Urothelium cell line (cell line): ENCODE measurements around the gene ZNF28.
A peak's percentile ranks its signal among the peaks of the same experiment; 100 is the strongest.
"Not testable (repeated sequence)": the region's sequence is repeated elsewhere in the genome, so short reads cannot be mapped to it uniquely, and the experiment has no call there.

ENCODE experiments used
- DNase-seq: peaks from one replicate; pipeline ENCODE4 v3.0.0; 2011; ENCODE audit warnings: low spot score, mixed read lengths
- FAIRE-seq: peaks from 2 replicates; lab custom pipeline; 2011; peaks lifted over from hg19 to GRCh38; lab: Jason Lieb, UNC

The ZNF28 gene

DNA sequence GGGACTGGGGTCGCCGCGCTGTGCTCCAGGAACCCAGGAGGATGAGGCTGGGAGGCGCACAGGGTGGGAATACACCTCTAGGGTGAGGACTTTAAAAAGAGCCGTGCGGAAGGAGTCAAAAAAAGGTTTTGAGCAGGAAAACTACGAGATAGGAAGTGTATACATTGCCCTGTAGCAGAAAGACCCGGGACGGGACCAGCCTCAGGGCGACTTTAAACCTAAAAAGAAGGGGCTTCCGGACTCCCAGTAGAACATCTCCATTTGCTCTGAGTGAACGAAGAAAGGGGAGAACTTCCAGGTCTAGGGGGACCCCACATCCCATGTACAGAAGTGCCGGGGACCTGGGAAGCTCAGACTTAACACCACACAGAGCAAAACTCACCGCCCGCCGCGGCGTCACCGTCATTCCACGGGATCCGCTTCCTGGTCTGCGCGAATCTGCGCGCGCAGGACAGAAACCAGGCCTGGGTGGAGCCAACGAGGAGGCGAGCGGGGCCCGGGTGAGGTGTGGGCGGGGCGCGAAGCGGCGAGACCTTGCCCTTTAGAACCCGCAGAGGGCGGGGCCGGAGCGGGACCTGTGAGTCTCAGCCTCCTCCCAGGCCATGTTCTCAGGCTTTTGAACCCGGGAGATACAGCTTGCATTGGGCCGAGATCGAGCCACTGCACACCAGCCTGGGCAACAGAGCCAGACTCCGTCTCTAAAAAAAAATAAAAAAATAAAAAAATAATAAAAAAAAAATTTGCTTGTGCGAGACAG lies at the start of gene ZNF28:
Gene ZNF28 (minus strand): TSS at position 430 of the 757 bp plus-strand sequence. CDS start 3,675 bp downstream, outside the sequence.
- FAIRE-seq (peak; percentile 94), DNase-seq (peak; percentile 21)

- not testable (repeated sequence) for DNase-seq, FAIRE-seq
These were observed 46.6 kb upstream of the ZNF28 start for GRCh38 chr19:52868031-52868430.

GRCh38 chr19:52857378-52858191 lies 36.2 kb upstream of the ZNF28 start, which contains the start of gene ZNF468:
TSS of gene ZNF468 (minus strand) at chr19:52857619. CDS start at chr19:52854272, 3,347 bp downstream.
- not testable (repeated sequence) for FAIRE-seq
- DNase-seq: peak; percentile 23

DNA sequence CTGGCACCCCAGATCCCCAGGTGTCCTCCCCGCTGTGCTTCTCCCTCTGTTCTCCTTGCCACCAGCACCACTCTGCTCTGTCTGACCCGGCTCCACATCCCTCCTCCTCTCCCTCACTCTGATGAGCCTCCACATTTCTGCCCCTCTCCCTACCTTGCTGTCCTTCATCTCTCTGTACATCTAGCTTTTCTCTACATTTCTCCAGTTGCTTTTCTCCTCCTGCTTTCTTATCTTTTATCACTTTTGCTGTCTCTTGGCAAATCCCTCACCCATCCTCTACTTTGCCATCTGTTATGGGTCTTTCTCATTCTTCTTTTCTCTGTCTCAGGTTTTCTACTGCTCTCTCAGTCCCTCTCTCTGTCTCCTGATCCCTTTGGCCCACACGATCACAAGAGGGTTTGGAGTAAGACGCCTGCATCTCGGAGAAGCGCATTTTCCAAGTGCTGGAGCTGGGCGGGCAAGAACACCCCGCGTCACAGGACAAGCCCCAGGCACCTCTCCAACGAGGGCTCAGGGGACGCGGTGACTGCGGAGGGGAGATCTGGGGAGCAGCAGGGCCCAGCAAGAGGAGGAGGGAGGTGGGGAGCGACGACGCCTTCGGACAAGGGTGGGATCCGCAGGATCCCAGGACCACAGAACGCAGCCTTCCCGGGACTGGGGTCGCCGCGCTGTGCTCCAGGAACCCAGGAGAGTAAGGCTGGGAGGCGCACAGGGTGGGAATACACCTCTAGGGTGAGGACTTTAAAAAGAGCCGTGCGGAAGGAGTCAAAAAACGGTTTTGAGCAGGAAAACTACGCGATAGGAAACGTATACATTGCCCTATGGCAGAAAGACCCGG lies 35.3 kb upstream of the ZNF28 start:
- peak; percentile 2 for DNase-seq
- not testable (repeated sequence) for FAIRE-seq

DNA sequence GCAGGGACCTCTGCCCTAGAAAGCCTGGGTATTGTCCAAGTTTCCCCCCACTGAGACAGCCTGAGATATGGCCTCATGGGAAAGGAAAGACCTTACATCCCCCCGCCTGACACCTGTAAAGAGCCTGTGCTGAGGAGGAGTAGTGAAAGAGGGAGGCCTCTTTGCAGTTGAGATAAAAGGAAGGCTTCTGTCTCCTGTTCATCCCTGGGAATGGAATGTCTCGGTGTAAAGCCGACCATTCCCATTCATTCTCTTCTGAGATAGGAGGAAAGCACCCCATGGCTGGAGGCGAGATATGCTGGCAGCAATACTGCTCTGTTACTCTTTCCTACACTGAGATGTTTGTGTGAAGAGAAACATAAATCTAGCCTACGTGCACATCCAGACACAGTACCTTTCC lies 25.9 kb upstream of the ZNF28 start:
- not testable (repeated sequence) for FAIRE-seq, DNase-seq

DNA sequence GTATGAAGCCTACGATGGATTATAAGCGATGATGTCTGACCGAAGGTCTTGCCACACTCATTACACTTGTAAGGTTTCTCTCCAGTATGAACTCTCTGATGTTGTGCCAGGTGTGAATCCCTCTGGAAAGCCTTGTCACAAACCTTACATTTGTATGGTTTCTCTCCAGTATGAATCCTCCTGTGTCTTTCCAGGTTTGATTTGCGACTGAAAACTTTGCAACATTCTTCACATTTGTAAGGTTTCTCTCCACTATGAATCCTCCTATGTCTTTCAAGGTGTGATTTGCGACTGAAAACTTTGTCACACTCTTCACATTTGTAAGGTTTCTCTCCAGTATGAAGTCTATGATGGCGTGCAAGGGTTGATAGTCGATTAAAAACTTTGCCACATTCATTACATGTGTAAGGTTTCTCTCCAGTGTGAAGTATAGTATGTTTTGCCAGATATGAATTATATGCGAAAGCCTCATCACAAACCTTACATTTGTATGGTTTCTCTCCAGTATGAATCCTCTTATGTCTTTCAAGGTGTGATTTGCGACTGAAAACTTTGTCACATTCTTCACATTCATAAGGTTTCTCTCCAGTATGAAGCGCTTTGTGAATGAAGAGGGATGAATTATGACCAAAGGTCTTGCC lies 19.5 kb upstream of the ZNF28 start:
- not testable (repeated sequence) for DNase-seq, FAIRE-seq

DNA sequence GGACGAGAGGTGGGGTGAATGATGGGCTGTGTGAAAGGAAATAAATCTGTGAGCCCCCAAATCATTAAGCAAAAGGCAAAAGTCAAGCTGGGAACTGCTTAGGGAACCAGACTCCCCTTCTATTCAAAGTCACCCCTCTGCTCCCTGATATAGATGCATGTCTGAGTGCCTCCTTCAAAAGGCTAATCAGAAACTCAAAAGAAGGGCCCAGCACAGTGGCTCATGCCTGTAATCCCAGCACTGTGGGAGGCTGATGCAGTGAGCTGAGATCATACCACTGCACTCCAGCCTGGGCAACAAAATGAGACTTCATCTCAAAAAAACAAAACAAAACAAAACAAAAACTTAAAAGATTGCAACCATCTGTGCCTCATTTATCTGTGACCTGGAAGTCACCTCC lies 12.9 kb upstream of the ZNF28 start:
- FAIRE-seq, DNase-seq: not testable (repeated sequence)

DNA sequence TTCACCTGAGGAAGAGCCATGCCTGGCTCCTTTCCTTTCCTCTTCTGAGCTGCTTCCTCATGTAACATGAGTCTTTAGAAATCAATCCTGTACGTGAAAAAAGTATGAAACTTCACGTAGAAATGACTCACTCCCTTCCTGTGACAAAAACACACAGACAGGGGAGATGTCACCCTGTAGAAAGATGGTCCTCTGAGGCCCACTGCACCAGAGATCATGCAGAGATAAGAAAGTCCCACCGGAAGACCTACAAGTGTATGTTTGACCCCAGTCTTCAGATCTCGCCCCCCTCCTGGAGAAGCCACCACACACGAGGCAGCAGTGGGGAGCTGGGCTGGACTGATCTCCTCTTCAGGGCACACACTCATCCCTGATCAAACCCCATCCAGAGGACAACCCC lies 12.1 kb upstream of the ZNF28 start:
- FAIRE-seq, DNase-seq: not testable (repeated sequence)

DNA sequence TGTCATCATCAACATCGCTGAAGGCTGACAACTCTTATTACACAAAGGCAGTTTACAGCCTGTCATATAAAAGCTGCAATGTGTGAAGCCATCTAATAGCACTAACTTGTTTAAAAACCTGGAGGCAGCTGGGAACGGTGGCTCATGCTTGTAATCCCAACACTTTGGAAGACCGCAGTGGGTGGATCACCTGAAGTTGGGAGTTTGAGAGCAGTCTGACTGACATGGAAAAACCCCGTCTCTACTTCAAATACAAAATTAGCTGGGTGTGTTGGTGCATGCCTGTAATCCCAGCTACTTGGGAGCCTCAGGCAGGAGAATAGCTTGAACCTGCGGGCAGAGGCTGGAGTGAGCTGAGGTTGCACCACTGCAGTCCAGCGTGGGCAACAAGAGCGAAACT lies 8.4 kb upstream of the ZNF28 start:
- FAIRE-seq: not testable (repeated sequence)

GRCh38 chr19:52825765-52826164 lies 4.3 kb upstream of the ZNF28 start:
- no peak for FAIRE-seq
- DNase-seq: no peak

More for the DNA sequence above, 8.4 kb upstream of the ZNF28 start:
- DNase-seq: not testable (repeated sequence)

- FAIRE-seq: no peak
- DNase-seq: no peak
These were observed 2.2 kb upstream of the ZNF28 start for GRCh38 chr19:52823676-52824075.

GRCh38 chr19:52820472-52821203 lies 795 bp downstream of the ZNF28 start:
- not testable (repeated sequence) for FAIRE-seq, DNase-seq

DNA sequence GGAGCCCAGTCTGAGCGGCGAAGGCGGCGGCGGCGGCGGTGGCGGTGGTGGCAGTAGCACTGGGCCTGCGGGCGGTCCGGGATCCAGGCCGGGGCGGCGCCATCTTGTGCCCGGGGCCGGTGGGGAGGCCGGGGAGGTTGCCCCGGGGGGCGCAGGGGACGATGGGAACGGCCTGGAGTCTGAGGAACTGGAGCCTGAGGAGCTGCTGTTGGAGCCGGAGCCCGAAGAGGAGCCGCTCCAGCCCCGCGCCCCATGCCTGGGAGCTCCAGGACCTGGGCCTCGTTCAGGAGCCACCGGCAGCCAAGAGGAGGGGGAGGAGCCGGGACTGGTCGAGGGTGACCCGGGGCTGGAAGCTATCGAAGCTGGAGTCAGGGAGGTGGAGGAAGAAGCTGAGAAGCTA lies 11.6 kb downstream of the ZNF28 start:
- DNase-seq (no peak), FAIRE-seq (no peak)

DNA sequence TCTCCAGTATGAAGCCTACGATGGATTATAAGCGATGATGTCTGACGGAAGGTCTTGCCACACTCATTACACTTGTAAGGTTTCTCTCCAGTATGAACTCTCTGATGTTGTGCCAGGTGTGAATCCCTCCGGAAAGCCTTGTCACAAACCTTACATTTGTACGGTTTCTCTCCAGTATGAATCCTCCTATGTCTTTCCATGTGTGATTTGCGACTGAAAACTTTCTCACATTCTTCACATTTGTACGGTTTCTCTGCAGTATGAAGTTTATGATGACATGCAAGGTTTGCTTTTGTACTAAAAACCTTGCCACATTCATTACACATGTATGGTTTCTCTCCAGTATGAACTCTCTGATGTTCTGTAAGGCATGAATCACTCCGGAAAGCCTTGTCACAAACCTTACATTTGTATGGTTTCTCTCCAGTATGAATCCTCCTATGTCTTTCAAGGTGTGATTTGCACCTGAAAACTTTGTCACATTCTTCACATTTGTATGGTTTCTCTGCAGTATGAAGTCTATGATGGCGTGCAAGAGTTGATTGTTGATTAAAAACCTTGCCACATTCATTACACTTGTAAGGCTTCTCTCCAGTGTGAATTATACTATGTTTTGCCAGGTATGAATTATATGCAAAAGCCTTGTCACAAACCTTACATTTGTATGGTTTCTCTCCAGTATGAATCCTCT lies 21.3 kb downstream of the ZNF28 start:
- DNase-seq, FAIRE-seq: not testable (repeated sequence)

DNA sequence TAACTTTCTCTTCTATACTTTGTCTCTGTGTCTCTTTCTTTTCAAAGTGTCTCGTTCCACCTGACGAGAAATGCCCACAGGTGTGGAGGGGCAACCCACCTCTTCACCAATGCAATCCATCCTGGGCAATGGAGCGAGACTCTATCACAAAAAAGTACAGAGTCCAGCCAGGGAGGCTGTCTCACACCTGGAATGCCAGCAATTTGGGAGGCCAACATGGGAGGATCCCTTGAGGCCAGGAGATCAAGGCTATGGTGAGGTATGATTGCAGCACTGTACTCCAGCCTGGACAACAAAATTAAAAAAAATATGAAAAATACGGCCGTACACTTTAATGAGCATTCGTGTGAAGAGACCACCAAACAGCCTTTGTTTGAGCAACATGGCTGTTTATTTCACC lies 32.0 kb downstream of the ZNF28 start:
- FAIRE-seq (no peak), DNase-seq (no peak)

- FAIRE-seq: not testable (repeated sequence)
- DNase-seq: peak; percentile 73
These were observed 34.7 kb downstream of the ZNF28 start, which contains the start of gene ZNF600 for GRCh38 chr19:52786464-52787354. TSS of gene ZNF600 (minus strand) at chr19:52786791. CDS start at chr19:52778888, 7,903 bp downstream.

DNA sequence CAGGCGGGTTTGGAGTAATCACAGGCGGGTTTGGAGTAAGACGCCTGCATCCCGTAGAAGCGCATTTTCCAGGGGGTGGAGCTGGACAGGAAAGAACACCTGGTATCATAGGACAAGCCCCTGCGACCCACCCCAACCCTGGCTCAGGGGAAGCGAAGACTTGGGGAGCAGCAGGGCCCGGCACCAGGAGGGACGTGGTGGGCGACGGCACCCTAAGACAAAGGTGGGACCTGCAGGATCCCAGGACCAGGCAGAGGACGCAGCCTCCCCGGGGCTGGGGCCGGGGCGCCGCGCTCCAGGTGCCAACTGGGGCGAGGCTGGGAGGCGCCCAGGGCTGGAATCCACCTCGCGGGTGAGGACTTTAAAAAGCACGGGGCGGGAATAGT lies 35.4 kb downstream of the ZNF28 start:
- DNase-seq: peak; percentile 16
- FAIRE-seq: no peak

GRCh38 chr19:52785506-52785905 lies 35.9 kb downstream of the ZNF28 start:
- DNase-seq (no peak), FAIRE-seq (no peak)
